K562 (cell line): ENCODE results near the gene CD226. TPM values are rescaled to one million over a fixed set of nuclear protein-coding genes. Genes with fewer than 3 reads are reported as not detected.

ENCODE experiments used
- CAMTA2 ChIP-seq: fragments of 250-450 bp; sonication (Bioruptor Pico); conservative IDR thresholded peaks from 2 replicates; pipeline ENCODE4 v1.5.1; 2022
- E2F4 ChIP-seq: sonication (generic); formaldehyde crosslinking; IDR thresholded peaks from 2 replicates; pipeline ENCODE4 v1.8.0; 2022; ENCODE audit warnings: mild to moderate bottlenecking, low read depth, missing genetic modification reagents
- MCM5 ChIP-seq: fragments of 450-650 bp; IDR thresholded peaks from 2 replicates; pipeline ENCODE4 v1.6.1; 2016; ENCODE audit warnings: low read depth
- RBM17 ChIP-seq: fragments of 200-400 bp; formaldehyde crosslinking; IDR thresholded peaks from 2 replicates; pipeline ENCODE4 v1.6.1; 2017; ENCODE audit warnings: low read depth, mild to moderate bottlenecking, low read length, borderline replicate concordance
- RNF219 ChIP-seq: fragments of 250-450 bp; sonication (Bioruptor Pico); IDR thresholded peaks from 2 replicates; pipeline ENCODE4 v1.5.0; 2022; ENCODE audit warnings: mild to moderate bottlenecking
- ZNF740 ChIP-seq, 3 experiments: fragments of 200-800 bp in 1 of 3; sonication (Bioruptor generic) in 1 of 3; sonication (generic) in 1 of 3; formaldehyde crosslinking in 1 of 3; IDR thresholded peaks; 2 replicates each; pipeline versions ENCODE4 v1.6.1 to v1.8.0; 2016 to 2022; ENCODE audit warnings: mild to moderate bottlenecking in 2 of 3, missing compliant biosample characterization in 2 of 3, missing genetic modification characterization in 2 of 3, missing genetic modification reagents in 1 of 3
- polyA plus RNA-seq, 8 experiments: library from polyadenylated mRNA; depleted of rRNA in 4 of 8; stranded (reverse) in 5 of 8; unstranded in 3 of 8; fragments of >200 nt; fragmentation: Nextera tagmentation in 2 of 8; fragmentation: Illumina TruSeq in 1 of 8; extraction: Ambion mirVana in 2 of 8; extraction: Trizol in 1 of 8; gene quantifications; 2 replicates each; pipeline versions ENCODE4 v1.2.1 to v1.2.3, GENCODE V29; 2011 to 2014; ENCODE audit warnings: inconsistent platforms in 1 of 8, missing spikeins in 1 of 8
- total RNA-seq, 7 experiments: library from RNA; depleted of rRNA in 6 of 7; stranded (reverse); fragments of >200 nt in 6 of 7; fragmentation: Illumina TruSeq in 2 of 7; extraction: Trizol in 2 of 7; gene quantifications; 2 replicates each; pipeline versions ENCODE4 v1.2.1 to v1.2.3, GENCODE V29; 2011 to 2021; ENCODE audit warnings: low replicate concordance in 1 of 7

Gene CD226
- total and polyA plus RNA-seq, 9 of the 15 experiments (the other 6 are each of a cell fraction or from before 2014, with no cell fraction given) = 0.32 to 1.7 (median 0.80) TPM

GRCh38 chr18:69985239-69985638 is 37.6 kb upstream of the CD226 start (continued):
- no peak for TF ChIP-seq RNF219 (CRISPR knock-in tag)
- no peak for TF ChIP-seq CAMTA2 (CRISPR knock-in tag)
- no peak for TF ChIP-seq ZNF740 (CRISPR knock-in tag; IDR thresholded peaks at IDR 0.05)
- no peak for TF ChIP-seq ZNF740 (tag; IDR thresholded peaks at IDR 0.05)
- TF ChIP-seq E2F4 (CRISPR knock-in tag) = no peak
- no peak for TF ChIP-seq RBM17
- no peak for TF ChIP-seq MCM5
